ENCODE data around the gene EGFR.

The EGFR gene

GRCh38 chr7:55179931-55180682 is 161.3 kb downstream of the EGFR start:
- Histone ChIP-seq H3K4me1 (ENCODE audit: control insufficient read depth, insufficient read depth, low read length) (no peaks in the 10 kb centered on the region), H3K27me3 (ENCODE audit: control insufficient read depth, insufficient read depth, low read length) (no peaks in the 10 kb centered on the region), H3K9me3 (ENCODE audit: control insufficient read depth, insufficient read depth, low read length) (no peaks in the 10 kb centered on the region), H3K9ac (ENCODE audit: low read depth, low read length) (no peak overlapping the region), H3K36me3 (ENCODE audit: control insufficient read depth, insufficient read depth, low read length) (no peaks in the 10 kb centered on the region), H3K4me3 (ENCODE audit: low read depth, low read length) (no peak overlapping the region)

- Histone ChIP-seq H3K9me3 (ENCODE audit: control insufficient read depth, insufficient read depth, low read length) (no peaks in the 10 kb centered on the region), H3K4me1 (ENCODE audit: control insufficient read depth, insufficient read depth, low read length) (no peaks in the 10 kb centered on the region), H3K36me3 (ENCODE audit: control insufficient read depth, insufficient read depth, low read length) (no peaks in the 10 kb centered on the region), H3K4me3 (ENCODE audit: low read depth, low read length) (no peak overlapping the region), H3K27me3 (ENCODE audit: control insufficient read depth, insufficient read depth, low read length) (no peaks in the 10 kb centered on the region), H3K9ac (ENCODE audit: low read depth, low read length) (no peak overlapping the region)
These were observed 162.2 kb downstream of the EGFR start for GRCh38 chr7:55180963-55181542.

GRCh38 chr7:55181762-55182161 is 162.9 kb downstream of the EGFR start:
- H3K4me3 ChIP-seq (ENCODE audit: low read depth, low read length): no peak overlapping the region
- H3K4me1 ChIP-seq (ENCODE audit: control insufficient read depth, insufficient read depth, low read length): no peaks in the 10 kb centered on the region
- H3K36me3 ChIP-seq (ENCODE audit: control insufficient read depth, insufficient read depth, low read length): no peaks in the 10 kb centered on the region

GRCh38 chr7:55183897-55184296 is 165.1 kb downstream of the EGFR start:
- no peaks in the 10 kb centered on the region for H3K27me3 ChIP-seq (ENCODE audit: control insufficient read depth, insufficient read depth, low read length)
- H3K4me3 ChIP-seq (ENCODE audit: low read depth, low read length): no peak overlapping the region
- no peaks in the 10 kb centered on the region for H3K4me1 ChIP-seq (ENCODE audit: control insufficient read depth, insufficient read depth, low read length)
- H3K9me3 ChIP-seq (ENCODE audit: control insufficient read depth, insufficient read depth, low read length): no peaks in the 10 kb centered on the region
- H3K9ac ChIP-seq (ENCODE audit: low read depth, low read length): no peak overlapping the region
- H3K36me3 ChIP-seq (ENCODE audit: control insufficient read depth, insufficient read depth, low read length): no peaks in the 10 kb centered on the region

More at GRCh38 chr7:55181762-55182161, 162.9 kb downstream of the EGFR start:
- H3K9ac ChIP-seq (ENCODE audit: low read depth, low read length): no peak overlapping the region
- no peaks in the 10 kb centered on the region for H3K9me3 ChIP-seq (ENCODE audit: control insufficient read depth, insufficient read depth, low read length)
- no peaks in the 10 kb centered on the region for H3K27me3 ChIP-seq (ENCODE audit: control insufficient read depth, insufficient read depth, low read length)

- H3K36me3 ChIP-seq (ENCODE audit: control insufficient read depth, insufficient read depth, low read length): no peaks in the 10 kb centered on the region
- H3K4me3 ChIP-seq (ENCODE audit: low read depth, low read length): no peak overlapping the region
- H3K9ac ChIP-seq (ENCODE audit: low read depth, low read length): no peak overlapping the region
- H3K27me3 ChIP-seq (ENCODE audit: control insufficient read depth, insufficient read depth, low read length): no peaks in the 10 kb centered on the region
- no peaks in the 10 kb centered on the region for H3K9me3 ChIP-seq (ENCODE audit: control insufficient read depth, insufficient read depth, low read length)
- peaks cover 14% of the 10 kb centered on the region for H3K4me1 ChIP-seq (ENCODE audit: control insufficient read depth, insufficient read depth, low read length)
These were observed 166.5 kb downstream of the EGFR start for GRCh38 chr7:55185321-55185802.

- H3K9me3 ChIP-seq (ENCODE audit: control insufficient read depth, insufficient read depth, low read length): no peaks in the 10 kb centered on the region
- H3K36me3 ChIP-seq (ENCODE audit: control insufficient read depth, insufficient read depth, low read length): no peaks in the 10 kb centered on the region
- H3K9ac ChIP-seq (ENCODE audit: low read depth, low read length): no peak overlapping the region
- H3K27me3 ChIP-seq (ENCODE audit: control insufficient read depth, insufficient read depth, low read length): no peaks in the 10 kb centered on the region
- peaks cover 15% of the 10 kb centered on the region for H3K4me1 ChIP-seq (ENCODE audit: control insufficient read depth, insufficient read depth, low read length)
- no peak overlapping the region for H3K4me3 ChIP-seq (ENCODE audit: low read depth, low read length)
These were observed 167.3 kb downstream of the EGFR start for GRCh38 chr7:55185941-55186609.

- Histone ChIP-seq H3K4me3 (ENCODE audit: low read depth, low read length) (no peak overlapping the region), H3K4me1 (ENCODE audit: control insufficient read depth, insufficient read depth, low read length) (peaks cover 27% of the 10 kb centered on the region), H3K9ac (ENCODE audit: low read depth, low read length) (no peak overlapping the region), H3K27me3 (ENCODE audit: control insufficient read depth, insufficient read depth, low read length) (no peaks in the 10 kb centered on the region), H3K9me3 (ENCODE audit: control insufficient read depth, insufficient read depth, low read length) (no peaks in the 10 kb centered on the region), H3K36me3 (ENCODE audit: control insufficient read depth, insufficient read depth, low read length) (no peaks in the 10 kb centered on the region)
These were observed 169.1 kb downstream of the EGFR start for GRCh38 chr7:55187701-55188491.

GRCh38 chr7:55188590-55189138 is 169.8 kb downstream of the EGFR start:
- H3K4me1 ChIP-seq (ENCODE audit: control insufficient read depth, insufficient read depth, low read length): peaks cover 27% of the 10 kb centered on the region
- H3K36me3 ChIP-seq (ENCODE audit: control insufficient read depth, insufficient read depth, low read length): no peaks in the 10 kb centered on the region
- no peaks in the 10 kb centered on the region for H3K27me3 ChIP-seq (ENCODE audit: control insufficient read depth, insufficient read depth, low read length)
- H3K9ac ChIP-seq (ENCODE audit: low read depth, low read length): no peak overlapping the region
- H3K4me3 ChIP-seq (ENCODE audit: low read depth, low read length): no peak overlapping the region
- H3K9me3 ChIP-seq (ENCODE audit: control insufficient read depth, insufficient read depth, low read length): no peaks in the 10 kb centered on the region

GRCh38 chr7:55189146-55189766 is 170.4 kb downstream of the EGFR start:
- Histone ChIP-seq H3K9me3 (ENCODE audit: control insufficient read depth, insufficient read depth, low read length) (no peaks in the 10 kb centered on the region), H3K4me3 (ENCODE audit: low read depth, low read length) (no peak overlapping the region), H3K9ac (ENCODE audit: low read depth, low read length) (no peak overlapping the region), H3K27me3 (ENCODE audit: control insufficient read depth, insufficient read depth, low read length) (no peaks in the 10 kb centered on the region), H3K4me1 (ENCODE audit: control insufficient read depth, insufficient read depth, low read length) (peaks cover 27% of the 10 kb centered on the region), H3K36me3 (ENCODE audit: control insufficient read depth, insufficient read depth, low read length) (no peaks in the 10 kb centered on the region)

- H3K4me1 ChIP-seq (ENCODE audit: control insufficient read depth, insufficient read depth, low read length): peaks cover 27% of the 10 kb centered on the region
- H3K4me3 ChIP-seq (ENCODE audit: low read depth, low read length): no peak overlapping the region
- no peaks in the 10 kb centered on the region for H3K36me3 ChIP-seq (ENCODE audit: control insufficient read depth, insufficient read depth, low read length)
- no peaks in the 10 kb centered on the region for H3K27me3 ChIP-seq (ENCODE audit: control insufficient read depth, insufficient read depth, low read length)
- no peaks in the 10 kb centered on the region for H3K9me3 ChIP-seq (ENCODE audit: control insufficient read depth, insufficient read depth, low read length)
- H3K9ac ChIP-seq (ENCODE audit: low read depth, low read length): no peak overlapping the region
These were observed 171.1 kb downstream of the EGFR start for GRCh38 chr7:55189878-55190436.
